Neural cell (in vitro differentiated cells): ENCODE results near the gene GRSF1. TPM values are rescaled to one million over a fixed set of nuclear protein-coding genes. Genes with fewer than 3 reads are reported as not detected.
"Not testable (repeated sequence)": the region's sequence is repeated elsewhere in the genome, so short reads cannot be mapped to it uniquely, and the experiment has no call there.

Source experiments
- H2AFZ ChIP-seq: fragments of 200-600, 300-800 bp; sonication (generic), shearing (Covaris generic); 2 replicates; pipeline ENCODE4 v1.6.0; 2014; ENCODE audit warnings: low read depth, mild to moderate bottlenecking, antibody characterized with exemption, low read length, moderate library complexity
- H3F3A ChIP-seq: fragments of 200-600 bp; shearing (Covaris generic); 2 replicates; pipeline ENCODE4 v1.6.1; 2016; ENCODE audit warnings: mild to moderate bottlenecking, moderate library complexity, mixed read lengths, antibody characterized with exemption, low read length; ENCODE audit not compliant: insufficient read depth, poor library complexity, severe bottlenecking
- H3K27ac ChIP-seq: fragments of 200-600, 300-800 bp; sonication (generic), shearing (Covaris generic); 2 replicates; pipeline ENCODE4 v1.5.1; 2014; ENCODE audit warnings: mild to moderate bottlenecking, low read length, moderate library complexity
- H3K27me3 ChIP-seq: fragments of 300-800, 200-600 bp; sonication (generic), shearing (Covaris generic); 2 replicates; pipeline ENCODE4 v1.6.0; 2014; ENCODE audit warnings: mild to moderate bottlenecking, low read depth, low read length, moderate library complexity; ENCODE audit not compliant: insufficient read depth
- H3K36me3 ChIP-seq: fragments of 300-800, 200-600 bp; sonication (generic), shearing (Covaris generic); 2 replicates; pipeline ENCODE4 v1.5.1; 2014; ENCODE audit warnings: mild to moderate bottlenecking, antibody characterized with exemption, low read length, moderate library complexity; ENCODE audit not compliant: insufficient read depth
- H3K4me2 ChIP-seq: fragments of 300-800, 200-600 bp; sonication (generic), shearing (Covaris generic); 2 replicates; pipeline ENCODE4 v1.6.0; 2014; ENCODE audit warnings: mild to moderate bottlenecking, low read length
- H3K4me3 ChIP-seq: fragments of 300-800, 200-600 bp; sonication (generic), shearing (Covaris generic); 2 replicates; pipeline ENCODE4 v1.5.1; 2014; ENCODE audit warnings: mild to moderate bottlenecking, low read length, moderate library complexity
- H3K79me2 ChIP-seq: fragments of 200-600 bp; shearing (Covaris generic); replicated peaks from 2 replicates; pipeline ENCODE4 v1.6.0; 2014; ENCODE audit warnings: mild to moderate bottlenecking, low read length, moderate library complexity; ENCODE audit not compliant: insufficient read depth
- H3K9ac ChIP-seq: fragments of 300-800, 200-600 bp; sonication (generic), shearing (Covaris generic); 2 replicates; pipeline ENCODE4 v1.6.1; 2016; ENCODE audit warnings: mild to moderate bottlenecking, low read length, mixed read lengths
- H3K9me2 ChIP-seq: fragments of 200-600 bp; shearing (Covaris generic); 2 replicates; pipeline ENCODE4 v1.6.1; 2016; ENCODE audit warnings: mild to moderate bottlenecking, low read length, mixed read lengths; ENCODE audit not compliant: insufficient read depth
- H3K9me3 ChIP-seq: fragments of 200-600, 300-800 bp; sonication (generic), shearing (Covaris generic); 2 replicates; pipeline ENCODE4 v1.6.1; 2016; ENCODE audit warnings: mild to moderate bottlenecking, mixed run types, low read length, moderate library complexity, mixed read lengths
- H4K20me1 ChIP-seq: fragments of 200-600 bp; shearing (Covaris generic); 2 replicates; pipeline ENCODE4 v1.6.1; 2016; ENCODE audit warnings: mild to moderate bottlenecking, mixed run types; ENCODE audit not compliant: insufficient read depth
- EP300 ChIP-seq: fragments of 450-650 bp; conservative IDR thresholded peaks from 2 replicates; pipeline ENCODE4 v1.6.1; 2014; ENCODE audit warnings: antibody characterized with exemption, mild to moderate bottlenecking, moderate library complexity; ENCODE audit not compliant: poor library complexity, severe bottlenecking
- EZH2 ChIP-seq: fragments of 200-600, 300-800 bp; shearing (Covaris generic), sonication (generic); IDR thresholded peaks from 2 replicates; pipeline ENCODE4 v1.6.1; 2014; ENCODE audit warnings: antibody characterized with exemption, low read length, borderline replicate concordance, mild to moderate bottlenecking; ENCODE audit not compliant: insufficient read depth, poor library complexity, severe bottlenecking
- MXI1 ChIP-seq: fragments of 450-650 bp; conservative IDR thresholded peaks from 2 replicates; pipeline ENCODE4 v1.6.1; 2014; ENCODE audit warnings: antibody characterized with exemption, mild to moderate bottlenecking; ENCODE audit not compliant: poor library complexity, severe bottlenecking
- POLR2AphosphoS5 ChIP-seq: IDR thresholded peaks from 2 replicates; pipeline ENCODE4 v1.6.1; 2012
- RAD21 ChIP-seq: fragments of 450-650 bp; conservative IDR thresholded peaks from 2 replicates; pipeline ENCODE4 v1.6.1; 2014; ENCODE audit warnings: antibody characterized with exemption, mild to moderate bottlenecking, moderate library complexity
- SMC3 ChIP-seq: fragments of 450-650 bp; conservative IDR thresholded peaks from 2 replicates; pipeline ENCODE4 v1.6.1; 2014; ENCODE audit warnings: antibody characterized with exemption, mild to moderate bottlenecking, moderate library complexity; ENCODE audit not compliant: poor library complexity
- TAF1 ChIP-seq: IDR thresholded peaks from 2 replicates; pipeline ENCODE4 v1.6.1; 2012; ENCODE audit warnings: low read depth
- polyA plus RNA-seq: library from polyadenylated mRNA; depleted of rRNA; stranded (reverse); fragments of >200 nt; gene quantifications from 2 replicates; pipeline ENCODE4 v1.2.3, GENCODE V29; 2014
- TF ChIP-seq, protein P1 (sequence below): fragments of 450-650 bp; IDR thresholded peaks from 2 replicates; pipeline ENCODE4 v1.5.1; 2014; ENCODE audit warnings: antibody characterized with exemption, mild to moderate bottlenecking, moderate library complexity; ENCODE audit not compliant: poor library complexity, severe bottlenecking
- TF ChIP-seq, protein P2 (sequence below): IDR thresholded peaks from 2 replicates; pipeline ENCODE4 v1.6.1; 2012; ENCODE audit warnings: borderline replicate concordance

Gene GRSF1
- polyA plus RNA-seq, 1 donor from 2014 or later = 85.5 TPM

DNA sequence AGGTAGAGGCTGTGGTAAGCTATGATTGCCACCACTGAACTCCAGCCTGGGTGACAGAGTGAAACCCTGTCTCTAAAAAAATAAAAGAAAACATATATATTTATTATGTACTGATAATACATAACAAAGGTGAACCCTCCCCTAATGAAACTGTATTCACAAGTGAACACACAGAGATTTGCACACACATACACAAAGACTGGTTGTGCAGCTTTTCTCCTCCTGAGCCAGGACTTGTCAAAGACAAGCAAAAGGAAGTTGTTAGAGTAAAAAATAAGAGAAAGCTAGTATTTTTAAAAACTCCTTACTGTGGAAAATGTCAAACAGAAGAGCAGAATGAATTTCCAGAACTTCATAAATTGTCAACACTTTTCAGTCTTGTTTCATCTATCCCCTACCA, 1.5 kb upstream of the GRSF1 start:
- peaks cover 22% of the 10 kb centered on the region for H3K79me2 ChIP-seq
- H4K20me1 ChIP-seq = no peaks in the 10 kb centered on the region
- H3K9me3 ChIP-seq = no peaks in the 10 kb centered on the region
- no peaks in the 10 kb centered on the region for H3K27me3 ChIP-seq
- no peak overlapping the region for H3K27ac ChIP-seq
- no peak for TF ChIP-seq EZH2
- TF ChIP-seq POLR2AphosphoS5 = no peak
- no peak for TF ChIP-seq TAF1
- TF ChIP-seq MXI1 = no peak
- no peak for TF ChIP-seq SMC3
- TF ChIP-seq RAD21 = no peak
- no peak for TF ChIP-seq EP300
- TF ChIP-seq, protein P1, sequence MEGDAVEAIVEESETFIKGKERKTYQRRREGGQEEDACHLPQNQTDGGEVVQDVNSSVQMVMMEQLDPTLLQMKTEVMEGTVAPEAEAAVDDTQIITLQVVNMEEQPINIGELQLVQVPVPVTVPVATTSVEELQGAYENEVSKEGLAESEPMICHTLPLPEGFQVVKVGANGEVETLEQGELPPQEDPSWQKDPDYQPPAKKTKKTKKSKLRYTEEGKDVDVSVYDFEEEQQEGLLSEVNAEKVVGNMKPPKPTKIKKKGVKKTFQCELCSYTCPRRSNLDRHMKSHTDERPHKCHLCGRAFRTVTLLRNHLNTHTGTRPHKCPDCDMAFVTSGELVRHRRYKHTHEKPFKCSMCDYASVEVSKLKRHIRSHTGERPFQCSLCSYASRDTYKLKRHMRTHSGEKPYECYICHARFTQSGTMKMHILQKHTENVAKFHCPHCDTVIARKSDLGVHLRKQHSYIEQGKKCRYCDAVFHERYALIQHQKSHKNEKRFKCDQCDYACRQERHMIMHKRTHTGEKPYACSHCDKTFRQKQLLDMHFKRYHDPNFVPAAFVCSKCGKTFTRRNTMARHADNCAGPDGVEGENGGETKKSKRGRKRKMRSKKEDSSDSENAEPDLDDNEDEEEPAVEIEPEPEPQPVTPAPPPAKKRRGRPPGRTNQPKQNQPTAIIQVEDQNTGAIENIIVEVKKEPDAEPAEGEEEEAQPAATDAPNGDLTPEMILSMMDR = no peak
- TF ChIP-seq, protein P2, sequence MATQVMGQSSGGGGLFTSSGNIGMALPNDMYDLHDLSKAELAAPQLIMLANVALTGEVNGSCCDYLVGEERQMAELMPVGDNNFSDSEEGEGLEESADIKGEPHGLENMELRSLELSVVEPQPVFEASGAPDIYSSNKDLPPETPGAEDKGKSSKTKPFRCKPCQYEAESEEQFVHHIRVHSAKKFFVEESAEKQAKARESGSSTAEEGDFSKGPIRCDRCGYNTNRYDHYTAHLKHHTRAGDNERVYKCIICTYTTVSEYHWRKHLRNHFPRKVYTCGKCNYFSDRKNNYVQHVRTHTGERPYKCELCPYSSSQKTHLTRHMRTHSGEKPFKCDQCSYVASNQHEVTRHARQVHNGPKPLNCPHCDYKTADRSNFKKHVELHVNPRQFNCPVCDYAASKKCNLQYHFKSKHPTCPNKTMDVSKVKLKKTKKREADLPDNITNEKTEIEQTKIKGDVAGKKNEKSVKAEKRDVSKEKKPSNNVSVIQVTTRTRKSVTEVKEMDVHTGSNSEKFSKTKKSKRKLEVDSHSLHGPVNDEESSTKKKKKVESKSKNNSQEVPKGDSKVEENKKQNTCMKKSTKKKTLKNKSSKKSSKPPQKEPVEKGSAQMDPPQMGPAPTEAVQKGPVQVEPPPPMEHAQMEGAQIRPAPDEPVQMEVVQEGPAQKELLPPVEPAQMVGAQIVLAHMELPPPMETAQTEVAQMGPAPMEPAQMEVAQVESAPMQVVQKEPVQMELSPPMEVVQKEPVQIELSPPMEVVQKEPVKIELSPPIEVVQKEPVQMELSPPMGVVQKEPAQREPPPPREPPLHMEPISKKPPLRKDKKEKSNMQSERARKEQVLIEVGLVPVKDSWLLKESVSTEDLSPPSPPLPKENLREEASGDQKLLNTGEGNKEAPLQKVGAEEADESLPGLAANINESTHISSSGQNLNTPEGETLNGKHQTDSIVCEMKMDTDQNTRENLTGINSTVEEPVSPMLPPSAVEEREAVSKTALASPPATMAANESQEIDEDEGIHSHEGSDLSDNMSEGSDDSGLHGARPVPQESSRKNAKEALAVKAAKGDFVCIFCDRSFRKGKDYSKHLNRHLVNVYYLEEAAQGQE = no peak
- H3K4me2 ChIP-seq = no peak overlapping the region
- no peaks in the 10 kb centered on the region for H3K9me2 ChIP-seq
- H3K4me3 ChIP-seq = no peak overlapping the region
- no peaks in the 10 kb centered on the region for H3K36me3 ChIP-seq
- H3F3A ChIP-seq = no peaks in the 10 kb centered on the region
- no peak overlapping the region for H2AFZ ChIP-seq
- no peak overlapping the region for H3K9ac ChIP-seq

DNA sequence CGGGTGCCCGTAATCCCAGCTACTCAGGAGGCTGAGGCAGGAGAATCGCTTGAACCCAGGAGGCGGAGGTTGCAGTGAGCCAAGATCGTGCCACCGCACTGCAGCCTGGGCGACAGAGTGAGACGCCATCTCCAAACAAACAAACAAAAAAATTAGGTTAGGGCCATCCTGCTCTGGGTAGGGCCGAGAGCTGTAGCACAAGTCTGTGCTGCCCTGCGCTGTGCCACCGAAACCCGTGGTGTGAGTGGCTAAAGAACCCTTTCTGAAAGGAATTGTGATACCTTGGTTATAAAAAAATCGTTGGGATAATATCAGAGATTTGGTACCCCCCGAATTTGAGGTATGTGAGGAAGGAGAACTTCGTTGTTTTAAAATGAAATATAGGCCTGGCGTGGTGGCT, 941 bp upstream of the GRSF1 start:
- H3K4me3 ChIP-seq, H3F3A ChIP-seq, H3K36me3 ChIP-seq, H3K9me2 ChIP-seq, H3K4me2 ChIP-seq, H4K20me1 ChIP-seq, H2AFZ ChIP-seq, H3K9ac ChIP-seq, H3K9me3 ChIP-seq, H3K27me3 ChIP-seq, H3K27ac ChIP-seq: not testable (repeated sequence)
- H3K79me2 ChIP-seq = peaks cover 28% of the 10 kb centered on the region

GRCh38 chr4:70840137-70840536, 447 bp upstream of the GRSF1 start:
- Histone ChIP-seq H3K4me3 (peak overlapping the region; percentile 98), H3K79me2 (peaks cover 29% of the 10 kb centered on the region)
- not testable (repeated sequence) for H3K36me3 ChIP-seq, H3K4me2 ChIP-seq, H3K9me2 ChIP-seq, H3K9me3 ChIP-seq, H3K9ac ChIP-seq, H2AFZ ChIP-seq, H3K27me3 ChIP-seq, H3K27ac ChIP-seq, H4K20me1 ChIP-seq, H3F3A ChIP-seq
